Large intestine (tissue), 3 donors: ENCODE results near the gene CIPC. TPM values are rescaled to one million over a fixed set of nuclear protein-coding genes. Genes with fewer than 3 reads are reported as not detected.

Source experiments
- DNase-seq, 2 donors: peaks; one replicate each; pipeline versions ENCODE4 v3.0.0 to v3.0.0-alpha.2; 2013
- H3K27ac ChIP-seq: one replicate; pipeline ENCODE4 v1.5.1; 2013; ENCODE audit warnings: low read length
- H3K27me3 ChIP-seq: 2 replicates; pipeline ENCODE4 v1.6.1; 2013; ENCODE audit warnings: low read length; ENCODE audit not compliant: control insufficient read depth, insufficient read depth
- H3K36me3 ChIP-seq: 2 replicates; pipeline ENCODE4 v1.6.1; 2013; ENCODE audit warnings: low read length; ENCODE audit not compliant: control insufficient read depth, insufficient read depth
- H3K4me1 ChIP-seq: one replicate; pipeline ENCODE4 v1.6.1; 2013; ENCODE audit warnings: low read length; ENCODE audit not compliant: control insufficient read depth, insufficient read depth
- H3K4me3 ChIP-seq: one replicate; pipeline ENCODE4 v1.5.1; 2013; ENCODE audit warnings: low read length
- H3K9me3 ChIP-seq: one replicate; pipeline ENCODE4 v1.6.1; 2013; ENCODE audit warnings: mild to moderate bottlenecking, low read depth, low read length, moderate library complexity; ENCODE audit not compliant: control insufficient read depth
- whole genome bisulfite sequencing: methylation state at CpG from one replicate; pipeline ENCODE4 v1.1.5; 2013; ENCODE audit warnings: low lambda C conversion rate; ENCODE audit not compliant: insufficient coverage; 5-methylcytosine and 5-hydroxymethylcytosine counted together
- polyA plus RNA-seq: library from polyadenylated mRNA; unstranded; fragments of 120-200 nt; gene quantifications from one replicate; pipeline ENCODE4 v1.2.1, GENCODE V29; 2013

Gene CIPC
- polyA plus RNA-seq, 1 donor = 22.0 TPM

GRCh38 chr14:77140359-77141213 lies 42.5 kb downstream of the CIPC start:
- Histone ChIP-seq H3K36me3 (no peaks in the 10 kb centered on the region), H3K27me3 (peaks cover 88% of the 10 kb centered on the region), H3K27ac (no peak overlapping the region), H3K4me1 (no peaks in the 10 kb centered on the region), H3K9me3 (peaks cover 6% of the 10 kb centered on the region), H3K4me3 (no peak overlapping the region)
- no peak for DNase-seq
- no CpG with 5 or more reads among the region's 67 CpGs for WGBS

- peak in 1 of 2 donors; percentile 33 for DNase-seq
- H3K4me1 ChIP-seq = no peaks in the 10 kb centered on the region
- H3K36me3 ChIP-seq = no peaks in the 10 kb centered on the region
- no peak within 1 kb of the TSS for H3K27ac ChIP-seq
- peaks cover 6% of the 10 kb centered on the region for H3K9me3 ChIP-seq
- WGBS = no CpG with 5 or more reads among the region's 77 CpGs
- H3K4me3 ChIP-seq = peak within 1 kb of the TSS; percentile 18
- H3K27me3 ChIP-seq = peaks cover 93% of the 10 kb centered on the region
These were observed 43.4 kb downstream of the CIPC start, which contains the start of gene ZDHHC22 for GRCh38 chr14:77141214-77142004. Gene ZDHHC22 (minus strand): TSS chr14:77141791. CDS start chr14:77139738, 2,053 bp downstream.

DNA sequence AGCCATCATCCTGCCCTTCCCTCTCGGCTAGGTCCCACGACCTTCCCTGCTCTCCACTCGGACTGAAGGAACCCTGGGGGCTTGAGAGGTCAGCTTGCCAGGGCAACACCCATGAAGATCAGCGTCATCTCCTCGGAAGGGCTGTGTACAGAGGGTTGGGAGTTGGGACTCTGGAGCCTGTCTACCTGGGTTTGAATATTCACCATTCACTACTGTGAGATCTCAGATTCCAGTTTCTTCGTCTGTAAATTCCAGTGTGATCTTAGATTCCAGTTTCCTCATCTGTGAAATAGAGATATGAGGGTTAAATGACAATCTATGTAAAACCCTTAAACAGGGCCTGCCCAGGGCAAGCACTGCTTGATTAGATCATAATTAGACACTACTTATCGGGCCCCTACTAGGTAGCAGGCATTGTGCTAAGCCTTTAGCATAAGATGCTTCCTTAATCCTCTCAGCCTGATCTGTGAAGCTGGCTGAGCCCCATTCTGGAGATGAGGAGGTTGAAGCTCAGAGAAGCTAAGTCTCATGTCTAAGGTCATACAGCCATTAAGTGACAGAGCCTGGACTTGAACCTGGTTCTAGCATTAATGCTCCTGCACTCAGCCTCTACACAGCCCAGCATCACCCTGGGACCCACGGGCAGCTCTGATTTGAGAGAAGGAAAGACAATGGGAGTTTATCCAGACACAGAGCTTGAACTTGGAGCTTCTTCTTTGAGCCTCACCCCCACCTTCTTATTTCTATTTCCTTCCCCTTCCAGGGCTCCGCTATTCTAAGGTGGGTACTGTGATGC lies 44.1 kb downstream of the CIPC start:
- Histone ChIP-seq H3K27me3 (peaks cover 94% of the 10 kb centered on the region), H3K36me3 (no peaks in the 10 kb centered on the region), H3K4me3 (no peak overlapping the region), H3K27ac (no peak overlapping the region), H3K9me3 (peaks cover 6% of the 10 kb centered on the region), H3K4me1 (no peaks in the 10 kb centered on the region)
- no CpG with 5 or more reads among the region's 9 CpGs for WGBS
- DNase-seq = no peak

DNA sequence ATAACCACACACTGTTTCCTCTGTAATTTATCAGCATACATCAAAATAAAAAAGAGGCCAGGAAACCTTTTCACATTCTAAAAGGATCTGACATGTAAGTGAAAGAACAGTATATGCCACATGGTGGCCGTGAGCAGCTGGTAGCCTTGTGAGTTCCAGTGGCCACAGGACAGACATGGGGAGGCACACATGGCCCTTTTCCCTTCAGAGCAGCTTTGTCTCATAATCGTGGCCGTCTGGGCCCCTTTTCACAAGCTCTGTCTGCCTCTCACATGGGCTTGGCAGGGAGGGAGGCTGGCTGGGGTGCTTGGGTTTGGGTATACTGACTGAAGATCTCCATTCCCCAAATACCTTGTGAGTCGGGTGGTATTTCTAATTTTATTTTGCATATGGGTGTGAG lies 45.0 kb downstream of the CIPC start:
- H3K4me3 ChIP-seq = no peak overlapping the region
- H3K27me3 ChIP-seq = peaks cover 90% of the 10 kb centered on the region
- no peaks in the 10 kb centered on the region for H3K4me1 ChIP-seq
- DNase-seq = no peak
- no CpG with 5 or more reads among the region's 4 CpGs for WGBS
- peaks cover 6% of the 10 kb centered on the region for H3K9me3 ChIP-seq
- H3K27ac ChIP-seq = no peak overlapping the region
- H3K36me3 ChIP-seq = no peaks in the 10 kb centered on the region

DNA sequence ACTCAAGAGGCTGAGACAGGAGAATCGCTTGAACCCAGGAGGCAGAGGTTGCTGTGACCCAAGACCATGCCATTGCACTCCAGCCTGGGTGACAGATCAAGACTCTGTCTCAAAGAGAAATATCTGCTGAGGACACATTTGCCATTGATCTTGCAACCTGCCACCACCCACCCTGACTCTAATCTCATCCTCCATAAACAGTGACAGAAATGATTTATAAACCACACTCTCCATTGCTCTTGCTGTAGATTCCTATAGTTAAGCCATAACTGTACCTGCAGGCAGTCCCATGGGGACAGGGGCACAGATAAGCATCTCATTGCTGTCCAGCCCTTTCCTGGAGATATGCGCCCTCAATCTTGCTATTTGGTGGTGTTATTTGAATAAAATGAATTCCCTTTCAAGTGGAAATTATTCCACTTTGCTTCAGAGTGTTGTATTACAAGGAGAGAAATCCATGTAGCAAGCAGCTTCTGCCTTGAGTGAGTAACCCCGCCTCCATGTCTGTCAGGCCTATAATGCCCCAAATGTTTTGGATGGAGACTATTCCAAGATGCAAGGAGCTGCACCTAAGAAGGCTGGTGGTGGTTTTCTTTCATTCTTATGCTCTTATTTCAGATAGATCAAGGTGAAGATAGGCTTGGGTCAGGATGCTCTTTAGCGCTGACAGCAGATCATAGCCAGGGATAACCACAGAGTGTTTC lies 46.5 kb downstream of the CIPC start:
- Histone ChIP-seq H3K4me3 (no peak overlapping the region), H3K4me1 (no peaks in the 10 kb centered on the region)
- WGBS = no CpG with 5 or more reads among the region's 4 CpGs

GRCh38 chr14:77145975-77146740 lies 48.1 kb downstream of the CIPC start:
- 40% methylated on average over 1 of the region's 10 CpGs for WGBS
- Histone ChIP-seq H3K27ac (no peak overlapping the region), H3K4me1 (no peaks in the 10 kb centered on the region), H3K27me3 (peaks cover 62% of the 10 kb centered on the region), H3K4me3 (no peak overlapping the region), H3K9me3 (no peaks in the 10 kb centered on the region), H3K36me3 (no peaks in the 10 kb centered on the region)
- DNase-seq = no peak

More for the DNA sequence above, 46.5 kb downstream of the CIPC start:
- peaks cover 3% of the 10 kb centered on the region for H3K9me3 ChIP-seq
- no peak overlapping the region for H3K27ac ChIP-seq
- H3K36me3 ChIP-seq = no peaks in the 10 kb centered on the region
- DNase-seq = no peak
- peaks cover 75% of the 10 kb centered on the region for H3K27me3 ChIP-seq

GRCh38 chr14:77148510-77149231 lies 50.6 kb downstream of the CIPC start:
- Histone ChIP-seq H3K36me3 (no peaks in the 10 kb centered on the region), H3K4me3 (no peak overlapping the region), H3K4me1 (no peaks in the 10 kb centered on the region), H3K27ac (no peak overlapping the region), H3K27me3 (peaks cover 43% of the 10 kb centered on the region), H3K9me3 (no peaks in the 10 kb centered on the region)
- 50% methylated on average over 1 of the region's 8 CpGs for WGBS
- DNase-seq = no peak

- no peak for DNase-seq
- no peak overlapping the region for H3K27ac ChIP-seq
- H3K36me3 ChIP-seq = no peaks in the 10 kb centered on the region
- H3K4me3 ChIP-seq = no peak overlapping the region
- no peaks in the 10 kb centered on the region for H3K4me1 ChIP-seq
- peaks cover 20% of the 10 kb centered on the region for H3K27me3 ChIP-seq
- no peaks in the 10 kb centered on the region for H3K9me3 ChIP-seq
- 13% methylated on average over 3 of the region's 5 CpGs for WGBS
These were observed 53.2 kb downstream of the CIPC start for GRCh38 chr14:77151245-77151644.
